CD4-positive, alpha-beta memory T cell (primary cell): ENCODE data around the gene FKBP3. TPM values are rescaled to one million over a fixed set of nuclear protein-coding genes. Genes with fewer than 3 reads are reported as not detected.
"Not testable (repeated sequence)": the region's sequence is repeated elsewhere in the genome, so short reads cannot be mapped to it uniquely, and the experiment has no call there.

Experiments
- CTCF ChIA-PET: fragments of 350-600 bp; sonication (Branson Sonifier 250); formaldehyde crosslinking; loops from one replicate; lab custom pipeline; 2021; ENCODE audit warnings: inconsistent platforms; ENCODE audit not compliant: partially characterized antibody; lab: Charles Lee
- POLR2A ChIA-PET: fragments of 350-600 bp; sonication (Branson Sonifier 250); formaldehyde crosslinking; loops from one replicate; lab custom pipeline; 2021; ENCODE audit not compliant: partially characterized antibody; lab: Charles Lee
- DNase-seq, 5 donors: peaks; one replicate each; pipeline versions ENCODE4 v3.0.0 to v3.0.0-alpha.2; 2020 to 2022; ENCODE audit warnings: mixed read lengths in 1 of 5
- H3K27ac ChIP-seq: one replicate; pipeline ENCODE4 v1.7.0; 2013; ENCODE audit warnings: low read depth, low read length
- H3K27me3 ChIP-seq: 2 replicates; pipeline ENCODE4 v1.7.0; 2013; ENCODE audit warnings: mild to moderate bottlenecking, low read length, moderate library complexity; ENCODE audit not compliant: insufficient read depth
- H3K36me3 ChIP-seq: 2 replicates; pipeline ENCODE4 v1.7.0; 2013; ENCODE audit warnings: mild to moderate bottlenecking, low read length, moderate library complexity; ENCODE audit not compliant: insufficient read depth
- H3K4me1 ChIP-seq: 2 replicates; pipeline ENCODE4 v1.7.0; 2013; ENCODE audit warnings: mild to moderate bottlenecking, low read length, moderate library complexity; ENCODE audit not compliant: insufficient read depth
- H3K4me3 ChIP-seq, 2 donors: one replicate each; pipeline ENCODE4 v1.7.0; 2013; ENCODE audit warnings: low read length in 2 of 2, mild to moderate bottlenecking in 1 of 2
- H3K9me3 ChIP-seq, 2 donors: one replicate each; pipeline ENCODE4 v1.7.0; 2013; ENCODE audit warnings: low read length in 2 of 2, control low read depth in 1 of 2; ENCODE audit not compliant: control insufficient read depth in 1 of 2
- H3K27ac Mint-ChIP-seq, 7 donors: one replicate each; pipeline ENCODE4 v1.8.0; 2020 to 2021; ENCODE audit warnings: mixed read lengths in 7 of 7, mild to moderate bottlenecking in 6 of 7, inconsistent platforms in 3 of 7, moderate library complexity in 3 of 7
- H3K27me3 Mint-ChIP-seq, 2 donors: one replicate each; pipeline ENCODE4 v1.8.0; 2020 to 2021; ENCODE audit warnings: mixed read lengths in 2 of 2
- H3K36me3 Mint-ChIP-seq, 2 donors: one replicate each; pipeline ENCODE4 v1.8.0; 2020 to 2021; ENCODE audit warnings: mixed read lengths in 2 of 2, inconsistent platforms in 1 of 2, mild to moderate bottlenecking in 1 of 2
- H3K4me1 Mint-ChIP-seq, 4 donors: one replicate each; pipeline ENCODE4 v1.8.0; 2020 to 2021; ENCODE audit warnings: mixed read lengths in 4 of 4, mild to moderate bottlenecking in 1 of 4
- H3K4me3 Mint-ChIP-seq, 8 donors: one replicate each; pipeline ENCODE4 v1.8.0; 2020 to 2021; ENCODE audit warnings: mixed read lengths in 8 of 8, mild to moderate bottlenecking in 7 of 8, moderate library complexity in 6 of 8, inconsistent platforms in 3 of 8
- H3K9me3 Mint-ChIP-seq, 8 donors: one replicate each; pipeline ENCODE4 v1.8.0; 2020 to 2021; ENCODE audit warnings: mixed read lengths in 8 of 8, mild to moderate bottlenecking in 5 of 8, inconsistent platforms in 3 of 8, moderate library complexity in 1 of 8
- intact Hi-C: fragments of 100-400 bp; cut with micrococcal nuclease; formaldehyde crosslinking; loops from one replicate; pipeline ENCODE4 v1.15.1; 2023
- polyA plus RNA-seq, 2 donors: library from polyadenylated mRNA; unstranded; fragments of 300-500 nt; fragmentation: Illumina TruSeq; gene quantifications; one replicate each; pipeline ENCODE4 v1.2.3, GENCODE V29; 2021
- total RNA-seq, 2 experiments: library from RNA; stranded (reverse); gene quantifications; one replicate each; pipeline ENCODE4 v1.2.3, GENCODE V29; 2021

The FKBP3 gene
- total and polyA plus RNA-seq, 4 experiments from 2014 or later, result 57.0 to 101 (median 63.3) TPM

DNA sequence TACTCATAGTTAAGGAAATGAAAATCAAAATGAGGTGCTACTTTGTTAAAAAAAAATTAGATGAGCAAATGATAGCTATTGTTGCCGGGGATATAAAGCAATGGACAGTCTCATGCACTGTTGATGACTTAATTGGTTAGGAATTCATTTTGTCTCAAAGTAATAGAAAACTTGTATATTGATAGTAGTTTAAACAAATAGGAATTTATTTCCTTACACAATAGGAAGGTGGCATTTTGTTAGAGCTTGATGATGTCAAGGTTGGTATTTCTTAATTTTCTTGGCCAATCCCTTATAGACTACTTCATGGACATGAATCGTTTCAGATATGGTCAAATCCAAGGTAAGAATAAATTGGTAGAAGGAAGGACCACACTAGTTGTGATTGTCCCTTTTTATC is 42.6 kb downstream of the FKBP3 start:
- no peak overlapping the region for H3K27ac ChIP-seq
- Mint-ChIP-seq H3K4me3 (no peak overlapping the region), H3K27me3 (no peaks in the 10 kb centered on the region), H3K4me1 (peaks cover 37 to 59% (median 45%) of the 10 kb centered on the region in 4 donors), H3K27ac (peak overlapping the region in 1 of 7 donors; percentile 22), H3K9me3 (no peaks in the 10 kb centered on the region), H3K36me3 (peaks cover 16 to 21% of the 10 kb centered on the region in 2 donors)
- CTCF ChIA-PET, result no interaction called here
- no peak for DNase-seq
- intact Hi-C loops, result no loop called here
- H3K27me3 ChIP-seq, result no peaks in the 10 kb centered on the region
- no peak overlapping the region for H3K4me3 ChIP-seq
- peaks cover 51% of the 10 kb centered on the region for H3K4me1 ChIP-seq
- H3K9me3 ChIP-seq, result no peaks in the 10 kb centered on the region
- peaks cover 5% of the 10 kb centered on the region for H3K36me3 ChIP-seq
- POLR2A ChIA-PET, result no interaction called here

DNA sequence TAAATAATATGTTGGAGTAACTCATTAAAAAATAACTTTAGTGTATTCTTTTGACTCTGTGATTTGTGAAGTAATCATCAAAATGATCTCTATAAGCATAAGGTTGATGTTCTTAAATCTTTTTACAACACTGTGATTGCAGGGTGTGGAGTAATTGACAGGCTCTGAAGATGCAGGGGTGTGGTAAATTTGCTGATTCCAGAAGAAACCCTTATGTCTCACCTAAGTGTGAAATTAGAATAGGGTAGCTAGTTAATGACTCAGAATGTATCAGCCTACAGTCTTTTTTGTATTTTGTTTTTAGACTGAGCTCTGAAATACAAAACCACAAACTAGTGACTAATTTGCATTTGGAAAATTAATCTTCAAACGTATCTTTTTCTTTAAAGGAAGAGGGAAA is 44.5 kb downstream of the FKBP3 start:
- peaks cover 70% of the 10 kb centered on the region for H3K4me1 ChIP-seq

DNA sequence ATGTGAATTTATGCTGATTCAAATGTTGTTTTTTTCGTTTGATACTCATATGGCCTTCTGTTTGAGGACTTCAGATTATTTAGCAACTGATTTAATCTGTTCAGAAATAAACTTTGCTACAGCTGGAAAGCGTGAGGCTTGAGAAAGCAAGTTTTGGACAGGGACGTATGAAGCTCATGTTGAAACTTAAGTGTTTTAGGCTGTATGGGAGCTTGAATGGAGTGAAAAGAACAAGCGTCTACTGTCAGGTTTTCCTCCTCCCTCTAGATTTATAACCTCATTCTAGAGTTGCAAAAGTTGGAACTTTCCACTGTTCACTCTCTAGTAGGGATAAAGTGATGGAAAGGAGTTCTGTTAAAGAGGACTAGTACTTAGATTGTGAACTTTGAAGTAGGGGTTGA is 49.3 kb downstream of the FKBP3 start:
- Histone ChIP-seq H3K4me3 (peak overlapping the region; percentile 64 to 98), H3K4me1 (peaks cover 63% of the 10 kb centered on the region), H3K9me3 (no peaks in the 10 kb centered on the region), H3K27me3 (no peaks in the 10 kb centered on the region), H3K36me3 (no peaks in the 10 kb centered on the region), H3K27ac (peak overlapping the region; percentile 86)
- peak overlapping the region; percentile 95 to 99 (median 97) for H3K4me3 Mint-ChIP-seq
- H3K27me3 Mint-ChIP-seq, result no peaks in the 10 kb centered on the region
- H3K27ac Mint-ChIP-seq, result peak overlapping the region; percentile 92 to 97 (median 95)
- intact Hi-C loops, result loop anchor here (1.0 to 2.0 kb wide), 5 partner anchors 18 to 188 kb away; partner anchors contain the start of genes FKBP3, MIS18BP1 and TOGARAM1
- ChIA-PET CTCF (no interaction called here), POLR2A (interaction anchor here (1.0 to 4.4 kb wide), 4 partner anchors 46 to 168 kb away, joined by 3 to 28 read pairs (median 11); partner anchors contain the start of genes FKBP3, KLHL28, MIS18BP1 and TOGARAM1)
- DNase-seq, result peak in 1 of 5 donors; percentile 4
- peaks cover 42 to 67% (median 55%) of the 10 kb centered on the region in 4 donors for H3K4me1 Mint-ChIP-seq
- H3K9me3 Mint-ChIP-seq, result peaks cover 0 to 2% (median 0%) of the 10 kb centered on the region in 8 donors
- H3K36me3 Mint-ChIP-seq, result peaks cover 0 to 9% of the 10 kb centered on the region in 2 donors

More for the DNA sequence above, 44.5 kb downstream of the FKBP3 start:
- CTCF ChIA-PET, result no interaction called here
- Histone ChIP-seq H3K9me3 (no peaks in the 10 kb centered on the region), H3K36me3 (no peaks in the 10 kb centered on the region), H3K27me3 (no peaks in the 10 kb centered on the region), H3K4me3 (no peak overlapping the region), H3K27ac (no peak overlapping the region)
- intact Hi-C loops, result no loop called here
- H3K36me3 Mint-ChIP-seq, result peaks cover 3 to 8% of the 10 kb centered on the region in 2 donors
- POLR2A ChIA-PET, result no interaction called here
- peaks cover 50 to 78% (median 59%) of the 10 kb centered on the region in 4 donors for H3K4me1 Mint-ChIP-seq
- H3K9me3 Mint-ChIP-seq, result no peaks in the 10 kb centered on the region
- peak overlapping the region in 4 of 7 donors; percentile 15 to 77 (median 28) for H3K27ac Mint-ChIP-seq
- H3K4me3 Mint-ChIP-seq, result peak overlapping the region in 3 of 8 donors; percentile 5 to 43 (median 9)
- H3K27me3 Mint-ChIP-seq, result no peaks in the 10 kb centered on the region
- DNase-seq, result no peak

DNA sequence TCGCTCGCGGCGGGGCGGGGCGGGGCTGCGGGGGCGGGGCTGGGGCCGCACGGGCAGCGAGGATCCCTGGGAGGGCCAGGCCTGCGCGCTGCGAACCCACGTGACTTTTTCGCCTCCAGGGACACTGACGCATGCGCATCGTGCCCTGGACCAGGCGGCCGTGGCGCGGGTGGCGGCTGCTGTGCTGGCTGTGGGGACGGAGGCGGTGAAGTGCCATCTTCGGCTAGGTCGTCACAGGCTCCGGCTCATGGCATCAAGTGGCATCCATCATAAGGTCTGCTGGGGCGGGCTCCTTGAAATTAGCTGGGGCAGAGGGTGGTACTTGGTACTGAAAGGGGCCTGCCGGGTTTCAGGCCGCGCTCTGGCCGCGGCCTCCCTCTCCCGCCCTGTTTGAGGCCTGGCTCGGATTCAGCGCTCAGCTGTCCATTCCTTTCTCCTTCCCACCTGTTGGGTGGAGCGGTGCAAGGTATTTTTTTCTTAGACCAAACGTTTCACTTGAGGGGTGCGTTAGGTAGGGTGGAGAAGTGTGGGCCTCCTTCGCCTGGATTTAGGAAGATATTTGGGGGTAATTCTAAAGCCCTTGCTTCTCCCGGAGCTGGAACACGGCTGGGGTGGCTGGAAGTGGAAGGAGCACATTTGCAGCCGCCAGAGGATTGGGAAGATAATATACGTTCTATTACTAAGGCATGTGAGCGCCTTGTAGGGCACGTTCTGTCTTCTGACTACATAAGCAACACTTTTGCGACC is 50.1 kb downstream of the FKBP3 start, which contains the start of gene PRPF39:
Gene PRPF39, plus strand, starts transcription at position 141 of the 747 bp plus-strand sequence. CDS start 11,124 bp downstream, outside the sequence.
- DNase-seq, result peak; percentile 93 to 94 (median 94)
- Mint-ChIP-seq H3K27me3 (no peaks in the 10 kb centered on the region), H3K4me3 (peak within 1 kb of the TSS; percentile 95 to 99 (median 97)), H3K4me1 (peaks cover 35 to 59% (median 48%) of the 10 kb centered on the region in 4 donors), H3K9me3 (peaks cover 0 to 2% (median 0%) of the 10 kb centered on the region in 8 donors), H3K36me3 (peaks cover 0 to 9% of the 10 kb centered on the region in 2 donors), H3K27ac (peak within 1 kb of the TSS; percentile 92 to 97 (median 95))
- no peaks in the 10 kb centered on the region for H3K9me3 ChIP-seq
- POLR2A ChIA-PET, result interaction anchor here (0.7 to 4.4 kb wide), 7 partner anchors 47 to 186 kb away, joined by 3 to 28 read pairs (median 4); partner anchors contain the start of genes FANCM, FKBP3, KLHL28 and MIS18BP1
- peaks cover 55% of the 10 kb centered on the region for H3K4me1 ChIP-seq
- CTCF ChIA-PET, result no interaction called here
- H3K27ac ChIP-seq, result peak within 1 kb of the TSS; percentile 86
- intact Hi-C loops, result loop anchor here (1.0 to 2.0 kb wide), 5 partner anchors 19 to 187 kb away; partner anchors contain the start of genes FKBP3, MIS18BP1 and TOGARAM1
- H3K27me3 ChIP-seq, result no peaks in the 10 kb centered on the region
- peak within 1 kb of the TSS; percentile 69 to 98 for H3K4me3 ChIP-seq
- H3K36me3 ChIP-seq, result no peaks in the 10 kb centered on the region

DNA sequence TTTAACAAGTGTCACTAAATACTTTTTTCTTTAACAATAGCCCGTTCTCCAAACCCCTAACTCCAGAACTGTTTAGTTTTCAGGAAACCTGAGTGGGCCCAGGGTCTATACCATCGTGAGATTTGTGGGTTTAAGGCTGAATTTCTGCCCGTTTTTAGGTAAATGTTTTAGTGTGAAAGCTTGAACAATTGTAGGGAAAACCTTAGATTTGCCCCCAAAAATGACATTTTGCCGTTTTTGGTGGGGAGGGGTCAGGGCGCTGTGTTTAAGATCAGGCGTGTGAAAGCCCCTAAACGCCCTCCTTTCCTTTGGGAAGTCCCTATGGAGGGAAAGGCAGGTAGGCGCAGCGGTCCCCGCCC is 50.7 kb downstream of the FKBP3 start:
- peaks cover 32 to 55% (median 43%) of the 10 kb centered on the region in 4 donors for H3K4me1 Mint-ChIP-seq
- intact Hi-C loops, result no loop called here
- ChIA-PET POLR2A (interaction anchor here (0.9 to 4.4 kb wide), 4 partner anchors 48 to 169 kb away, joined by 3 to 28 read pairs (median 11); partner anchors contain the start of genes FKBP3, KLHL28, MIS18BP1 and TOGARAM1), CTCF (no interaction called here)
- no peak for DNase-seq
- H3K4me3 ChIP-seq, result peak overlapping the region; percentile 69 to 98
- H3K4me1 ChIP-seq, result peaks cover 49% of the 10 kb centered on the region
- H3K4me3 Mint-ChIP-seq, result peak overlapping the region; percentile 86 to 99 (median 96)
- no peaks in the 10 kb centered on the region for H3K27me3 ChIP-seq
- no peaks in the 10 kb centered on the region for H3K27me3 Mint-ChIP-seq
- peak overlapping the region; percentile 87 to 96 (median 92) for H3K27ac Mint-ChIP-seq
- H3K36me3 ChIP-seq, result no peaks in the 10 kb centered on the region
- peaks cover 0 to 9% of the 10 kb centered on the region in 2 donors for H3K36me3 Mint-ChIP-seq
- no peaks in the 10 kb centered on the region for H3K9me3 ChIP-seq
- peak overlapping the region; percentile 86 for H3K27ac ChIP-seq
- peaks cover 0 to 2% (median 0%) of the 10 kb centered on the region in 8 donors for H3K9me3 Mint-ChIP-seq

DNA sequence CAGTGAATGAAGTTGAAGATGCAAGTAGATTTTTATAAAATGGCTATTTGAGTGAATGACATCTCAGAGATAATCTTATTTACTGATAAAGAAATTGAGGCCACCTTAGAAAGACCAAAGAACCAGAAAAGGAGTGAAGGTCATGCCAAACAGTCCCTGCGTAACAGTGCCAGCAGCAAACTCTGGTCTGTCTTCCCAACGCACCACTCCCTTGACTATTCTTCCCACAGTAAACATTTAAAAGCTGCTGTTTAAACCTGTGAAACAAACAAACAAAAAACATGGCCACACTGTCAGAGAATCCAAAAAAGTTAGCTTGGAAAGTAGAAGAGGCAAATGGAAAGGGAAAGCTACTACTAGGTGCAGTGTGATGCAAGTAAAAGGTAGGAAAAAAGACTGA is 51.9 kb downstream of the FKBP3 start:
- Mint-ChIP-seq H3K4me1 (peaks cover 24 to 44% (median 34%) of the 10 kb centered on the region in 4 donors), H3K27ac (peak overlapping the region in 4 of 7 donors; percentile 22 to 65 (median 50)), H3K36me3 (peaks cover 0 to 9% of the 10 kb centered on the region in 2 donors), H3K9me3 (peaks cover 0 to 2% (median 0%) of the 10 kb centered on the region in 8 donors), H3K4me3 (peak overlapping the region in 5 of 8 donors; percentile 16 to 58 (median 36)), H3K27me3 (no peaks in the 10 kb centered on the region)
- no peak for DNase-seq
- Histone ChIP-seq H3K9me3 (no peaks in the 10 kb centered on the region), H3K27ac (no peak overlapping the region), H3K4me1 (peaks cover 37% of the 10 kb centered on the region), H3K36me3 (no peaks in the 10 kb centered on the region), H3K4me3 (no peak overlapping the region), H3K27me3 (no peaks in the 10 kb centered on the region)
- POLR2A ChIA-PET, result interaction anchor here (4.4 kb wide), 1 partner anchor 121 kb away, joined by 28 read pairs; the partner anchor contains the start of genes KLHL28 and TOGARAM1
- CTCF ChIA-PET, result no interaction called here
- intact Hi-C loops, result no loop called here

DNA sequence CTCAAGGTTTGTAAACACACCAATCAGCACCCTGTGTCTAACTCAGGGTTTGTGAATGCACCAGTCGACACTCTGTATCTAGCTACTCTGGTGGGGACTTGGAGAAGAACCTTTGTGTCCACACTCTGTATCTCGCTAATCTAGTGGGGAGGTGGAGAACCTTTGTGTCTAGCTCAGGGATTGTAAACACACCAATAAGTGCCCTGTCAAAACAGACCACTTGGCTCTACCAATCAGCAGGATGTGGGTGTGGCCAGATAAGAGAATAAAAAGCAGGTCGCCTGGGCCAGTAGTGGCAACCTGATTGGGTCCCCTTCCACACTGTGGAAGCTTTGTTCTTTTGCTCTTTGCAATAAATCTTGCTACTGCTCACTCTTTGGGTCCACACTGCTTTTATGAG is 53.2 kb downstream of the FKBP3 start:
- intact Hi-C loops, DNase-seq, POLR2A ChIA-PET, H3K4me3 Mint-ChIP-seq, H3K27me3 Mint-ChIP-seq, H3K4me3 ChIP-seq, H3K27me3 ChIP-seq, H3K9me3 Mint-ChIP-seq, H3K9me3 ChIP-seq, H3K36me3 Mint-ChIP-seq, H3K36me3 ChIP-seq, H3K27ac ChIP-seq, CTCF ChIA-PET: not testable (repeated sequence)
- Mint-ChIP-seq H3K27ac (peak overlapping the region in 1 of 7 donors; percentile 22), H3K4me1 (peaks cover 16 to 31% (median 24%) of the 10 kb centered on the region in 4 donors)
- peaks cover 24% of the 10 kb centered on the region for H3K4me1 ChIP-seq
